Smooth muscle cell (in vitro differentiated cells): ENCODE data around the gene KCNC1. TPM values are rescaled to one million over a fixed set of nuclear protein-coding genes. Genes with fewer than 3 reads are reported as not detected.

ENCODE experiments used
- DNase-seq: peaks from one replicate; lab custom pipeline; 2025; ENCODE audit not compliant: unreplicated experiment; lab: John Stamatoyannopoulos, UW
- H2AFZ ChIP-seq: fragments of 200-600 bp; sonication (generic); 2 replicates; pipeline ENCODE4 v1.6.0; 2016; ENCODE audit warnings: antibody characterized with exemption, low read depth, mild to moderate bottlenecking
- H3F3A ChIP-seq: fragments of 200-600 bp; sonication (generic); 2 replicates; pipeline ENCODE4 v1.6.0; 2017; ENCODE audit warnings: antibody characterized with exemption, low read depth
- H3K27ac ChIP-seq: fragments of 200-600 bp; sonication (generic); 2 replicates; pipeline ENCODE4 v1.5.1; 2016; ENCODE audit warnings: low read depth, mild to moderate bottlenecking
- H3K27me3 ChIP-seq: fragments of 200-600 bp; sonication (generic); 2 replicates; pipeline ENCODE4 v1.6.1; 2016; ENCODE audit warnings: low read depth, mild to moderate bottlenecking
- H3K36me3 ChIP-seq: fragments of 200-600 bp; sonication (generic); 2 replicates; pipeline ENCODE4 v1.5.1; 2016; ENCODE audit warnings: low read depth
- H3K4me1 ChIP-seq: fragments of 200-600 bp; sonication (generic); 2 replicates; pipeline ENCODE4 v1.5.1; 2016; ENCODE audit warnings: low read depth
- H3K4me2 ChIP-seq: fragments of 200-600 bp; sonication (generic); 2 replicates; pipeline ENCODE4 v1.6.0; 2016; ENCODE audit warnings: mild to moderate bottlenecking
- H3K4me3 ChIP-seq: fragments of 200-600 bp; sonication (generic); 2 replicates; pipeline ENCODE4 v1.5.1; 2016; ENCODE audit warnings: mild to moderate bottlenecking
- H3K79me2 ChIP-seq: fragments of 200-600 bp; sonication (generic); 2 replicates; pipeline ENCODE4 v1.6.0; 2016; ENCODE audit warnings: low read depth, mild to moderate bottlenecking
- H3K9ac ChIP-seq: fragments of 200-600 bp; sonication (generic); 2 replicates; pipeline ENCODE4 v1.6.0; 2016; ENCODE audit warnings: low read depth
- H3K9me3 ChIP-seq: fragments of 200-600 bp; sonication (generic); replicated peaks from 2 replicates; pipeline ENCODE4 v1.5.1; 2016; ENCODE audit warnings: low read depth
- H4K20me1 ChIP-seq: fragments of 200-600 bp; sonication (generic); 2 replicates; pipeline ENCODE4 v1.6.0; 2016; ENCODE audit warnings: low read depth
- WGBS: methylation state at CpG from one replicate; pipeline ENCODE4 v1.1.7; 2016; ENCODE audit warnings: low lambda C conversion rate; 5-methylcytosine and 5-hydroxymethylcytosine counted together
- polyA plus RNA-seq: library from polyadenylated mRNA; unstranded; fragments of >200 nt; fragmentation: Nextera tagmentation; extraction: Ambion mirVana; gene quantifications from 2 replicates; pipeline ENCODE4 v1.2.1, GENCODE V29; 2016
- total RNA-seq: library from RNA; depleted of rRNA; stranded (reverse); fragments of >200 nt; gene quantifications from 2 replicates; pipeline ENCODE4 v1.2.3, GENCODE V29; 2014
- TF ChIP-seq, protein P1 (sequence below): fragments of 200-600 bp; sonication (generic); IDR thresholded peaks from 2 replicates; pipeline ENCODE4 v1.5.1; 2017; ENCODE audit warnings: borderline replicate concordance, mild to moderate bottlenecking, antibody characterized with exemption; ENCODE audit not compliant: insufficient read depth, poor library complexity, severe bottlenecking

The KCNC1 gene
- total and polyA plus RNA-seq, 2 experiments from 2014 or later = not detected

DNA sequence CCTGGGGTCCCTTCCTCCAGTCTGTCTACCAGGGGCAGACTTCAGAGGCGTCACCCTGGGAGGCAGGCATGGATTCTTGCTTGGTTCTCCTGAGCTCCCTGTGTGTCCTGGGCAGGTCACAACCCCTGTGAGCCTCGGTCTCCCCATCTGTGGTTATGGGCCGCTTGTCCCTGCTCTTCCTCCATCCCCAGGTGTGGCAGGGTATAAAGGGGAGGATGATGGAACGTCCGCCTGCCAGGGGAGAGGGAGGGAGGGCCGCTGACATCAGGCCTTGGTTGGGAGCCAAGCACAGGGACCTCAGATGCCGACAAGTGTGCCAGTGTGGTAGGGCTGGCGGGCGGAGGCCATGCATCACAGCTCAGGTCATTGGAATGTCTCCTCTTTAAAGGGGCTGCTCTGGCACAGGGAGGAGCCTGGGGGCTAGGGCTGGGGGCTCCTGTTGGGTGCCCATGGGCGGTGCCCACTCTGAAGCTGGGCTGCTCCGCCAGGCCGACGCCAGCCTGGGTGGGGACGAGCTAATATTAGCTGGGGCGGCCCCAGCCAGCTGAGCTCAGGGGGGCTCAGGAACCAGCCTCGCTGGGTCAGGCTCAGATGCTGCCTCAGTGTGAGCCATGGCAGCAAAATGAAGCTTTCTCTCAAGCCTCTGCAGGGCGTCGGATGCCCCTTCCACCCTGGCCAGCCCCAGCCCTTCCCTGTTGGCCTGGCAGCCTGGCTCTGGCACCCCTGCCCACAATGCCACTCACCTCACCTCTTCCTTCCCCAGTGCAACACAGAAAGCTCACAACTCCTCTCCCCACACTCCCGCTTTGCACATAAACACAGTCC, 12.8 kb downstream of the KCNC1 start:
- TF ChIP-seq, protein P1, sequence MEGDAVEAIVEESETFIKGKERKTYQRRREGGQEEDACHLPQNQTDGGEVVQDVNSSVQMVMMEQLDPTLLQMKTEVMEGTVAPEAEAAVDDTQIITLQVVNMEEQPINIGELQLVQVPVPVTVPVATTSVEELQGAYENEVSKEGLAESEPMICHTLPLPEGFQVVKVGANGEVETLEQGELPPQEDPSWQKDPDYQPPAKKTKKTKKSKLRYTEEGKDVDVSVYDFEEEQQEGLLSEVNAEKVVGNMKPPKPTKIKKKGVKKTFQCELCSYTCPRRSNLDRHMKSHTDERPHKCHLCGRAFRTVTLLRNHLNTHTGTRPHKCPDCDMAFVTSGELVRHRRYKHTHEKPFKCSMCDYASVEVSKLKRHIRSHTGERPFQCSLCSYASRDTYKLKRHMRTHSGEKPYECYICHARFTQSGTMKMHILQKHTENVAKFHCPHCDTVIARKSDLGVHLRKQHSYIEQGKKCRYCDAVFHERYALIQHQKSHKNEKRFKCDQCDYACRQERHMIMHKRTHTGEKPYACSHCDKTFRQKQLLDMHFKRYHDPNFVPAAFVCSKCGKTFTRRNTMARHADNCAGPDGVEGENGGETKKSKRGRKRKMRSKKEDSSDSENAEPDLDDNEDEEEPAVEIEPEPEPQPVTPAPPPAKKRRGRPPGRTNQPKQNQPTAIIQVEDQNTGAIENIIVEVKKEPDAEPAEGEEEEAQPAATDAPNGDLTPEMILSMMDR = no peak
- Histone ChIP-seq H3K79me2 (no peaks in the 10 kb centered on the region), H2AFZ (no peak overlapping the region), H3K4me3 (no peak overlapping the region), H3K27me3 (peaks cover 13% of the 10 kb centered on the region), H3K4me1 (no peaks in the 10 kb centered on the region), H3K36me3 (no peaks in the 10 kb centered on the region), H3K9me3 (no peaks in the 10 kb centered on the region), H3K4me2 (no peak overlapping the region), H3F3A (no peaks in the 10 kb centered on the region), H3K9ac (no peak overlapping the region), H4K20me1 (no peaks in the 10 kb centered on the region), H3K27ac (no peak overlapping the region)
- DNase-seq = no peak
- WGBS = 89% methylated on average over 19 of the region's 19 CpGs

DNA sequence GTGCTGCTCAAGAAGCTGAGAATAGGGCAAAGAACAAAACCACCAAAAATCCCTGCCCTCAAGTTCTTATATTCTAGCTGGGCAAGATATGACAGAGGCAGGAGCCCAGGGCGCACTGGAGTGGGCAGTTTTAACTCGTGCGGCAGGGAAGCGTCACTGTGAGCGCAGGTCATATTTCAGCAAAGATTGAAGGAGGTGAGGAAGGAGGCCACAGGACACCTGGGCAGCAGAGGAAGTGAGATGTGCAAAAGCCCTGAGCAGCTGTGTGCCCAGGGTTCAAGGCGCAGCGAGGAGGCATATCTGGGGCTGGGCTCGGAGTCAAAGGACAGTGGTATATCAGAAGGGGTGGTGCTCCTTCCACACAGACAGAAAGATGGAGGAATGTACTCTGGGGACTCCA, 13.5 kb downstream of the KCNC1 start:
- 80% methylated on average over 8 of the region's 8 CpGs for WGBS
- no peak overlapping the region for H3K4me3 ChIP-seq
- no peak overlapping the region for H3K9ac ChIP-seq
- H3K4me2 ChIP-seq = no peak overlapping the region
- H3K79me2 ChIP-seq = no peaks in the 10 kb centered on the region
- no peaks in the 10 kb centered on the region for H3K9me3 ChIP-seq
- no peak overlapping the region for H2AFZ ChIP-seq
- TF ChIP-seq, protein P1 = no peak
- H3F3A ChIP-seq = no peaks in the 10 kb centered on the region
- H3K27ac ChIP-seq = no peak overlapping the region
- H3K27me3 ChIP-seq = peaks cover 13% of the 10 kb centered on the region
- no peaks in the 10 kb centered on the region for H3K36me3 ChIP-seq
- no peaks in the 10 kb centered on the region for H4K20me1 ChIP-seq
- H3K4me1 ChIP-seq = no peaks in the 10 kb centered on the region
- DNase-seq = no peak

DNA sequence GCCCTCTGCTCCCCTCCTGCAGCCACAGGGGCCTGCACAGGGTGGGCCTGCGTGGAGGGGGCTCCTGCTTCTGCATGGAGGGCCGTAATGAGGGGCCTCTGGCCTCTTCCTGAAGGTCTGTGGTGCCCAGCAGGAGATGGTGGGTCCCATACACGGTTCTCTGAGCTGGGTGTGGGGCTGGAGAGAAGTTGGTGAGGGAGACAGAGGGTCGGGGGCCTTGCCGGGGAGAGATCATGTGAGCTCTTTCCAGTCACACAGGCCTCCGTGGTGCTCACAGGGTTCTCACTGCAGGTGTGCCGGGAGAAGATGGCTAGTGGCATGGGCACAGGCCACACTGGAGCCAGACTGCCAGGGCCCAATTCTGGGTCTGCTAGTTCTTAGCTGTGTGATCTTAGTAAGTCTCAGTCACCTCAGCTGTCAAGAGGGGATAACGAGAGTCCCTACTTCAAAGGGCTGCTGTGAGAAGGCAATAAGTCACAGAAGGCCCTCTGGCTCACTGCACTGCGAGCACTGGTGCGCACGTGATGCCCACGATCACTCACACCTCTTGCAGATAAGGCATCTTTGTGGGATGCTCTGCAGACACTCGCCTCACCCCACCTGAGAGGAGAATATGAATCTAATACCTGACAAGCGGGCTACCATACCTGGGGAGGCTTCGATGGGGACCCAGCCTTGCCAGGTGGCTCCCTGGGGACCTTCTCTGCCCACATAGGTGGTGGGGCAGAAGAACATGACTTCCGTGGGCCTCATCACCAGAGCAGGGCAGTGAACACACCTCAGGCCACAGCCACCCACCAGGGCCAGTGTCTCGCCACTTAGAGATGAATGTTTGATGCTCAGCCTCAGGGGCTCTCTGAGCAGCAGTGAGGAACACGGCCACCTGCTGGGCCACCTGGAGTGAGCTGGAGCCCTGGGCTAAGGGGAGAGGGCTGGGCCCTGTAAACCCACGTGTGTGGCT, 14.5 kb downstream of the KCNC1 start:
- no peak overlapping the region for H3K27ac ChIP-seq
- H3K79me2 ChIP-seq = no peaks in the 10 kb centered on the region
- TF ChIP-seq, protein P1 = no peak
- peaks cover 16% of the 10 kb centered on the region for H3K27me3 ChIP-seq
- WGBS = 86% methylated on average over 19 of the region's 19 CpGs
- H3F3A ChIP-seq = no peaks in the 10 kb centered on the region
- H4K20me1 ChIP-seq = no peaks in the 10 kb centered on the region
- no peak overlapping the region for H2AFZ ChIP-seq
- no peak overlapping the region for H3K4me3 ChIP-seq
- DNase-seq = no peak
- no peaks in the 10 kb centered on the region for H3K4me1 ChIP-seq
- no peak overlapping the region for H3K9ac ChIP-seq
- no peak overlapping the region for H3K4me2 ChIP-seq
- H3K36me3 ChIP-seq = no peaks in the 10 kb centered on the region
- H3K9me3 ChIP-seq = no peaks in the 10 kb centered on the region
